ENCODE results near the gene FOXN3.
"Not testable (repeated sequence)": the region's sequence is repeated elsewhere in the genome, so short reads cannot be mapped to it uniquely, and the experiment has no call there.

The FOXN3 gene

GRCh38 chr14:89303456-89304435, 113.3 kb downstream of the FOXN3 start:
- no peak for DNase-seq (ENCODE audit: low read depth, low spot score)

GRCh38 chr14:89302396-89302950, 114.6 kb downstream of the FOXN3 start:
- no peak for DNase-seq (ENCODE audit: low read depth, low spot score)

GRCh38 chr14:89299587-89299986, 117.4 kb downstream of the FOXN3 start:
- DNase-seq (ENCODE audit: low read depth, low spot score): no peak

GRCh38 chr14:89298056-89298834, 118.8 kb downstream of the FOXN3 start:
- no peak for DNase-seq (ENCODE audit: low read depth, low spot score)

- no peak for DNase-seq (ENCODE audit: low read depth, low spot score)
Observed at GRCh38 chr14:89296281-89296745, 120.7 kb downstream of the FOXN3 start.

- DNase-seq (ENCODE audit: low read depth, low spot score): no peak
Observed at GRCh38 chr14:89294872-89295271, 122.2 kb downstream of the FOXN3 start.

- not testable (repeated sequence) for DNase-seq (ENCODE audit: low read depth, low spot score)
Observed at GRCh38 chr14:89294469-89294868, 122.6 kb downstream of the FOXN3 start.

- DNase-seq (ENCODE audit: low read depth, low spot score): no peak
Observed at GRCh38 chr14:89294060-89294459, 123.0 kb downstream of the FOXN3 start.

GRCh38 chr14:89293314-89293916, 123.6 kb downstream of the FOXN3 start:
- DNase-seq (ENCODE audit: low read depth, low spot score): no peak

- no peak for DNase-seq (ENCODE audit: low read depth, low spot score)
Observed at GRCh38 chr14:89292579-89293313, 124.3 kb downstream of the FOXN3 start.

- DNase-seq (ENCODE audit: low read depth, low spot score): no peak
Observed at GRCh38 chr14:89291351-89291940, 125.6 kb downstream of the FOXN3 start.

- no peak for DNase-seq (ENCODE audit: low read depth, low spot score)
Observed at GRCh38 chr14:89290813-89291212, 126.2 kb downstream of the FOXN3 start.

GRCh38 chr14:89289477-89289876, 127.6 kb downstream of the FOXN3 start:
- no peak for DNase-seq (ENCODE audit: low read depth, low spot score)

- no peak for DNase-seq (ENCODE audit: low read depth, low spot score)
Observed at GRCh38 chr14:89288114-89288513, 128.9 kb downstream of the FOXN3 start.

GRCh38 chr14:89284333-89285058, 132.5 kb downstream of the FOXN3 start:
- no peak for DNase-seq (ENCODE audit: low read depth, low spot score)

- no peak for DNase-seq (ENCODE audit: low read depth, low spot score)
Observed at GRCh38 chr14:89283327-89284060, 133.5 kb downstream of the FOXN3 start.

GRCh38 chr14:89282191-89282590, 134.8 kb downstream of the FOXN3 start:
- DNase-seq (ENCODE audit: low read depth, low spot score): no peak

GRCh38 chr14:89280600-89280999, 136.4 kb downstream of the FOXN3 start:
- DNase-seq (ENCODE audit: low read depth, low spot score): no peak

- DNase-seq (ENCODE audit: low read depth, low spot score): no peak
Observed at GRCh38 chr14:89279649-89280232, 137.3 kb downstream of the FOXN3 start.

Data from activated CD4-positive, CD25-positive, alpha-beta regulatory T cell treated with anti-CD3 and anti-CD28 coated beads, Interleukin-2, amount 50 U/mL, for 16 hours (primary cell).